Lower lobe of right lung (tissue), 2 donors: Measurements from ENCODE around the gene DTX1. TPM values are rescaled to one million over a fixed set of nuclear protein-coding genes. Genes with fewer than 3 reads are reported as not detected.

Experiments
- ATAC-seq, 2 donors: fragments of 200-7000 bp; cut with Tn5 transposase; one replicate each; pipeline ENCODE4 v1.9.1; 2020 to 2022; ENCODE audit warnings: mild to moderate bottlenecking in 2 of 2, moderate library complexity in 2 of 2
- DNase-seq: peaks from one replicate; pipeline ENCODE4 v3.0.0-alpha.2; 2020
- H3K27ac ChIP-seq: fragments of 200-600 bp; one replicate; pipeline ENCODE4 v1.8.0; 2022
- H3K27me3 ChIP-seq: fragments of 200-600 bp; one replicate; pipeline ENCODE4 v1.8.0; 2022; ENCODE audit warnings: low read depth
- H3K36me3 ChIP-seq: fragments of 200-600 bp; one replicate; pipeline ENCODE4 v1.8.0; 2022; ENCODE audit warnings: mild to moderate bottlenecking
- H3K4me1 ChIP-seq: fragments of 200-600 bp; one replicate; pipeline ENCODE4 v1.8.0; 2022
- H3K4me3 ChIP-seq: fragments of 200-600 bp; one replicate; pipeline ENCODE4 v1.8.0; 2022; ENCODE audit warnings: mild to moderate bottlenecking
- H3K9me3 ChIP-seq: fragments of 200-600 bp; one replicate; pipeline ENCODE4 v1.8.0; 2022
- CTCF ChIP-seq: fragments of 200-600 bp; IDR thresholded peaks from one replicate; pipeline ENCODE4 v1.8.0; 2022; ENCODE audit warnings: antibody characterized with exemption, mild to moderate bottlenecking
- intact Hi-C: fragments of 100-400 bp; cut with DNase I; formaldehyde crosslinking; loops from one replicate; pipeline ENCODE4 v1.11.0; 2022
- total RNA-seq: library from RNA; stranded (reverse); fragmentation: NEBNext Ultra II Directional; extraction: Animal tissue kit (Norgen Biotek cat#: 25700); gene quantifications from one replicate; pipeline ENCODE4 v1.2.1, GENCODE V29; 2021
- donor health status: DM: no; HTN: yes; CAD: no; lungs with severe emphysema.

Gene DTX1
- total RNA-seq, 1 donor from 2014 or later, result 6.8 TPM

- ATAC-seq (no peak), DNase-seq (no peak)
- peaks cover 37% of the 10 kb centered on the region for H3K27me3 ChIP-seq
- H3K4me1 ChIP-seq, result no peaks in the 10 kb centered on the region
- no peaks in the 10 kb centered on the region for H3K36me3 ChIP-seq
- intact Hi-C loops, result no loop called here
- no peaks in the 10 kb centered on the region for H3K9me3 ChIP-seq
- no peak overlapping the region for H3K4me3 ChIP-seq
- TF ChIP-seq CTCF, result no peak
- H3K27ac ChIP-seq, result no peak overlapping the region
These were observed 7.1 kb downstream of the DTX1 start for GRCh38 chr12:113063396-113064350.

GRCh38 chr12:113064395-113065125 is 8.0 kb downstream of the DTX1 start:
- no peaks in the 10 kb centered on the region for H3K4me1 ChIP-seq
- DNase-seq (no peak), ATAC-seq (no peak)
- no peaks in the 10 kb centered on the region for H3K9me3 ChIP-seq
- TF ChIP-seq CTCF, result no peak
- H3K4me3 ChIP-seq, result no peak overlapping the region
- peaks cover 36% of the 10 kb centered on the region for H3K27me3 ChIP-seq
- no peaks in the 10 kb centered on the region for H3K36me3 ChIP-seq
- H3K27ac ChIP-seq, result no peak overlapping the region
- intact Hi-C loops, result no loop called here

DNA sequence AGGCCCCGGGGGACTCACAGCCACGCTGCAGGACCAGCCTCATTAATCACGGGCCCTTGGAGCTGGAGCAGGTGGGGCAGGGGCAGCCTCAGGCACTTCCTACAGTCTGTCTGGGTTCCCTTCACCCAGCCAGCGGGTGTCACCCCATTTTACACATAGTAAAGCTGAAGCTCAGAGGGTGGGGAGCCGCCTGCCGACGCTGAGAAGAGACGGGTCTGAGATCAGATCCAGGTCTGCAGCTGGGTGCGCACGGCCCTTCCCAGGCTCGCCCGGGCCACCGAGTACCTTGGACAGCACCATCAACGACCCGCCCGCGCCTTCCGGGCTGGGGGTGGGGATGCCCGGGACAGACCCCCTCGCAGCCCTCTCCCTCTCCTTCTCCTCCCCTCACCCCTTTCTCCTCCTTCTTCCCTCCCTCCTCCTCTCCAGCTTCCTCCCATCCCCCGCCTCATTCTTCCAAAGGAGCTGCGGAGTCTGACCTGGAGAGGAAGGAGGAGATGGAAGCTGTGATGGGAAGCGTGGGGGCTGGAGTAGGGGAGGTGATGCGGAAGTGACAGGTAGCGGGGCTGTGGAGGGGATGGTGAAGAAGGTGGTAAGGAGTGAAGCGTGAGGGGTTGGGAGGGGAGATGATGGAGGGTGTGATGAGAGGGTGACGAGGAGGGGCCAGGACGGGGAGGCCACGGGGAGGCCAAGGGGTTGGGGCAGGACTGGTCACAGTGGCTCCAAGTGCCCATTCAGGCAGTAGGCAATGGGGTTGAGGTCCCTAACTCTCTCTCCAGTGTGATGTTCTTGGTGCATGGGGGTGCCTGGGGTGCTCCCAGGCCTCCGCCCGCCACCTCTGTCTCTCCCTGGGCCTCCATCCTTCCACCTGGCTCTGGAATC is 8.8 kb downstream of the DTX1 start:
- DNase-seq (no peak), ATAC-seq (no peak)
- Histone ChIP-seq H3K27ac (no peak overlapping the region), H3K27me3 (peaks cover 36% of the 10 kb centered on the region), H3K36me3 (no peaks in the 10 kb centered on the region), H3K4me1 (no peaks in the 10 kb centered on the region), H3K9me3 (no peaks in the 10 kb centered on the region), H3K4me3 (no peak overlapping the region)
- TF ChIP-seq CTCF, result no peak
- intact Hi-C loops, result no loop called here

DNA sequence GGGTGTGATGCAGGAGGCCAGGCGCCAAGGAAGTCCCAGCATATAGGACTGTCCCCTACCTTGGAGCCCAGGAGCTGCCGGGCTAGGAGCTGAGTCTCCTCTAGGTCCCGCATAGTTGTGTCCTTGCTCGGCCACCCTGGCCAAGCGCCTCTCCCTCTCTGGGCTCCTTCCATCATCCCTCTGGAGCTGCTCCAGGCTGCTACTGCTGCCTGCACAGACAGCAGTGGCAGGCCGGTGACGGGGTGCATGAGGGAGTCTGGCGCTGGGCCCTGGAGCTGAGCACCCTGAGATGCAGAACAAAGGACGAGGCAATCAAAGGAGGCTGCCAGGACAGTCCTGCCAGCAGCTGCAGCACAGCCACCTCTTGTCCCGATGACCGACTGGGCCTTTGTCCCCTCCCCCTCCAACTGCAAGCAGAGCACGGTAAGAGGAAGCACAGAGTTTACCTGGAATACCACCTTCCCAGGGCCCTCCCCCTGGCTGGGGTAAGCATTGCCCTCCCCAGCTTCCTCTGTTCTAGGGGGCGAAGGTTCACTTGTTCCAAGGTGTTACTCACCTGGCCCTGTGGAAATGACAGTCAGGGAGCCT is 10.4 kb downstream of the DTX1 start:
- no peak for DNase-seq
- H3K4me1 ChIP-seq, result no peaks in the 10 kb centered on the region
- no peak for TF ChIP-seq CTCF
- no peak overlapping the region for H3K27ac ChIP-seq
- peaks cover 32% of the 10 kb centered on the region for H3K27me3 ChIP-seq
- H3K4me3 ChIP-seq, result no peak overlapping the region
- no peaks in the 10 kb centered on the region for H3K9me3 ChIP-seq
- no peaks in the 10 kb centered on the region for H3K36me3 ChIP-seq
- intact Hi-C loops, result no loop called here
- ATAC-seq, result no peak
